Endothelial cell of umbilical vein (primary cell): Measurements from ENCODE around the gene PRLR. TPM values are rescaled to one million over a fixed set of nuclear protein-coding genes. Genes with fewer than 3 reads are reported as not detected.

ENCODE experiments used
- BruUV-seq: library from RNA; stranded (reverse); fragments of 400-500 nt; replicated peaks from 2 replicates; lab custom pipeline; 2021; lab: Mats Ljungman, UMichigan
- CTCF ChIA-PET: fragments of 300-600, 350-600 bp; sonication (Branson Sonifier 250); formaldehyde crosslinking; loops from one replicate; lab custom pipeline; 2021; ENCODE audit warnings: antibody characterized with exemption, inconsistent platforms; lab: Charles Lee
- POLR2A ChIA-PET: fragments of 300-600, 350-600 bp; sonication (Branson Sonifier 250); formaldehyde crosslinking; loops from one replicate; lab custom pipeline; 2021; ENCODE audit warnings: antibody characterized with exemption, inconsistent platforms; lab: Charles Lee
- DNase-seq: peaks from one replicate; pipeline ENCODE4 v3.0.0-alpha.2; 2011; ENCODE audit warnings: low read depth, low spot score
- FAIRE-seq: peaks from 2 replicates; lab custom pipeline; 2011; peaks lifted over from hg19 to GRCh38; lab: Jason Lieb, UNC
- H2AFZ ChIP-seq: 2 replicates; pipeline ENCODE4 v1.6.0; 2012; ENCODE audit warnings: low read depth, low read length, control low read depth, inconsistent platforms
- H3K27ac ChIP-seq: 2 replicates; pipeline ENCODE4 v1.5.1; 2011; ENCODE audit warnings: low read depth, mild to moderate bottlenecking, control low read depth, low read length, moderate library complexity; ENCODE audit not compliant: insufficient read depth
- H3K27me3 ChIP-seq, 2 experiments: 2 replicates each; pipeline versions ENCODE4 v1.6.0 to v1.6.1; 2011; ENCODE audit warnings: low read length in 2 of 2, mixed read lengths in 1 of 2; ENCODE audit not compliant: control insufficient read depth in 2 of 2, insufficient read depth in 2 of 2
- H3K36me3 ChIP-seq, 2 experiments: 2 replicates in 1 of 2; 3 replicates in 1 of 2; pipeline ENCODE4 v1.5.1; 2011; ENCODE audit warnings: low read length in 2 of 2, mild to moderate bottlenecking in 1 of 2, moderate library complexity in 1 of 2; ENCODE audit not compliant: control insufficient read depth in 2 of 2, insufficient read depth in 2 of 2; ENCODE audit errors: extremely low read depth in 1 of 2
- H3K4me1 ChIP-seq: 3 replicates; pipeline ENCODE4 v1.5.1; 2011; ENCODE audit warnings: mild to moderate bottlenecking, low read length; ENCODE audit not compliant: control insufficient read depth, insufficient read depth; ENCODE audit errors: extremely low read depth
- H3K4me2 ChIP-seq: 2 replicates; pipeline ENCODE4 v1.6.1; 2011; ENCODE audit warnings: low read length, control low read depth, mixed read lengths; ENCODE audit not compliant: insufficient read depth
- H3K4me3 ChIP-seq, 3 experiments: fragments of 200-600 bp in 1 of 3; sonication (generic), shearing (Covaris generic) in 1 of 3; replicated peaks in 1 of 3; 2 replicates each; pipeline ENCODE4 v1.5.1; 2011 to 2016; ENCODE audit warnings: control low read depth in 3 of 3, low read length in 3 of 3, mild to moderate bottlenecking in 2 of 3, inconsistent platforms in 1 of 3, low read depth in 1 of 3, moderate library complexity in 1 of 3; ENCODE audit not compliant: insufficient read depth in 1 of 3
- H3K79me2 ChIP-seq: 2 replicates; pipeline ENCODE4 v1.6.0; 2012; ENCODE audit warnings: low read length, inconsistent platforms; ENCODE audit not compliant: control insufficient read depth, insufficient read depth
- H3K9ac ChIP-seq: replicated peaks from 2 replicates; pipeline ENCODE3; 2011; ENCODE audit warnings: low read length, control low read depth; ENCODE audit not compliant: insufficient read depth; ENCODE audit errors: extremely low read depth
- H3K9me1 ChIP-seq: replicated peaks from 3 replicates; pipeline ENCODE4 v1.6.0; 2011; ENCODE audit warnings: mild to moderate bottlenecking, low read length; ENCODE audit not compliant: control insufficient read depth, insufficient read depth; ENCODE audit errors: extremely low read depth
- H3K9me3 ChIP-seq: replicated peaks from 2 replicates; pipeline ENCODE4 v1.5.1; 2012; ENCODE audit warnings: low read length, inconsistent platforms; ENCODE audit not compliant: control insufficient read depth, insufficient read depth
- H4K20me1 ChIP-seq: replicated peaks from 2 replicates; pipeline ENCODE3; 2011; ENCODE audit warnings: mild to moderate bottlenecking, low read length; ENCODE audit not compliant: control insufficient read depth, insufficient read depth; ENCODE audit errors: extremely low read depth
- CTCF ChIP-seq, 2 donors: IDR thresholded peaks; 1 replicate in 1 of 2; 2 replicates in 1 of 2; pipeline ENCODE4 v1.5.1; 2011; ENCODE audit warnings: low read length in 2 of 2, mild to moderate bottlenecking in 2 of 2, moderate library complexity in 2 of 2, control low read depth in 1 of 2, inconsistent platforms in 1 of 2, low read depth in 1 of 2; ENCODE audit not compliant: insufficient read depth in 1 of 2; ENCODE audit errors: extremely low read depth in 1 of 2
- EZH2 ChIP-seq: IDR thresholded peaks from 2 replicates; pipeline ENCODE4 v1.6.1; 2012; ENCODE audit warnings: borderline replicate concordance, low read depth, mild to moderate bottlenecking, moderate library complexity, low read length, inconsistent platforms; ENCODE audit not compliant: severe bottlenecking
- FOS ChIP-seq: IDR thresholded peaks from 2 replicates; pipeline ENCODE4 v1.6.1; 2011; ENCODE audit warnings: mild to moderate bottlenecking, low read length, moderate library complexity, borderline replicate concordance; ENCODE audit not compliant: insufficient read depth
- GATA2 ChIP-seq: IDR thresholded peaks from 2 replicates; pipeline ENCODE4 v1.7.0; 2011; ENCODE audit warnings: low read depth, mild to moderate bottlenecking, moderate library complexity, mixed read lengths, low read length; ENCODE audit not compliant: insufficient read length, insufficient read depth
- JUN ChIP-seq: IDR thresholded peaks from 2 replicates; pipeline ENCODE4 v1.6.1; 2011; ENCODE audit warnings: borderline replicate concordance, low read depth; ENCODE audit not compliant: insufficient read length, insufficient read depth
- MAX ChIP-seq: IDR thresholded peaks from 2 replicates; pipeline ENCODE4 v1.6.1; 2011; ENCODE audit not compliant: insufficient read depth, insufficient read length
- MYC ChIP-seq: IDR thresholded peaks from one replicate; pipeline ENCODE4 v1.6.1; 2011; ENCODE audit warnings: mild to moderate bottlenecking, low read depth, low read length
- POLR2A ChIP-seq: IDR thresholded peaks from 2 replicates; pipeline ENCODE4 v1.6.1; 2012; ENCODE audit warnings: low read depth, mild to moderate bottlenecking, control low read depth, low read length
- POLR2AphosphoS5 ChIP-seq: IDR thresholded peaks from 2 replicates; pipeline ENCODE4 v1.6.1; 2012; ENCODE audit warnings: low read depth, mild to moderate bottlenecking, control low read depth, low read length, moderate library complexity; ENCODE audit not compliant: insufficient read depth
- dilution Hi-C: fragments of 300-500 bp; cut with MboI; formaldehyde crosslinking; loops from one replicate; pipeline ENCODE4 v1.15.0; 2019; ENCODE audit warnings: low sequenced_read_pairs; ENCODE audit not compliant: extremely low pct_ligation_motif_present
- intact Hi-C: fragments of 100-400 bp; cut with micrococcal nuclease; formaldehyde crosslinking; loops from one replicate; pipeline ENCODE4 v1.10.0; 2022
- polyA plus RNA-seq, 4 experiments: library from polyadenylated mRNA; depleted of rRNA in 3 of 4; stranded (reverse) in 3 of 4; unstranded in 1 of 4; fragments of >200 nt; gene quantifications; 2 replicates each; pipeline versions ENCODE4 v1.2.1 to v1.2.3, GENCODE V29; 2011 to 2012; ENCODE audit warnings: missing spikeins in 1 of 4
- total RNA-seq: library from RNA; stranded (reverse); gene quantifications from 2 replicates; pipeline ENCODE4 v1.2.3, GENCODE V29; 2021

Gene PRLR
- total and polyA plus RNA-seq, 2 donors (not counting 3 experiments of a cell fraction or from before 2014, with no cell fraction given): not detected

- POLR2A ChIA-PET: no interaction called here
- Histone ChIP-seq H3K4me1 (no peaks in the 10 kb centered on the region), H3K27me3 (no peaks in the 10 kb centered on the region), H2AFZ (no peak overlapping the region), H3K27ac (no peak overlapping the region), H3K9me3 (no peaks in the 10 kb centered on the region), H3K4me2 (no peak overlapping the region), H3K4me3 (no peak overlapping the region), H3K9ac (no peak overlapping the region), H3K36me3 (no peaks in the 10 kb centered on the region), H3K79me2 (no peaks in the 10 kb centered on the region), H3K9me1 (no peaks in the 10 kb centered on the region), H4K20me1 (peaks cover 2% of the 10 kb centered on the region)
- TF ChIP-seq EZH2: no peak
- no peak for TF ChIP-seq JUN
- no peak for TF ChIP-seq MYC
- TF ChIP-seq FOS: no peak
- TF ChIP-seq GATA2: no peak
- dilution Hi-C loops (no loop called here), intact Hi-C loops (no loop called here)
- no peak for FAIRE-seq
- CTCF ChIA-PET: no interaction called here
- DNase-seq: no peak
- BruUV-seq: no TSS peak
These were observed 77.6 kb downstream of the PRLR start for GRCh38 chr5:35152733-35153132.

GRCh38 chr5:35151146-35151920 lies 79.0 kb downstream of the PRLR start:
- H3K27me3 ChIP-seq: no peaks in the 10 kb centered on the region
- TF ChIP-seq MAX: no peak
- no peak for TF ChIP-seq GATA2
- no peak for TF ChIP-seq JUN
- no peak for TF ChIP-seq EZH2
- no peak for TF ChIP-seq CTCF (IDR thresholded peaks at IDR 0.05; ENCODE audit: extremely low read depth in 1 of 2, insufficient read depth in 1 of 2, low read depth in 1 of 2, low read length in 2 of 2)
- no peak for TF ChIP-seq MYC
- no peak for TF ChIP-seq POLR2A
- no peak for TF ChIP-seq POLR2AphosphoS5
- no peak for TF ChIP-seq FOS
- no peak overlapping the region for H3K4me2 ChIP-seq
- H3K9me1 ChIP-seq: no peaks in the 10 kb centered on the region
- intact Hi-C loops: no loop called here
- no peak overlapping the region for H3K9ac ChIP-seq
- H3K4me3 ChIP-seq: no peak overlapping the region
- ChIA-PET POLR2A (no interaction called here), CTCF (no interaction called here)
- H4K20me1 ChIP-seq: peaks cover 2% of the 10 kb centered on the region
- H3K27ac ChIP-seq: no peak overlapping the region
- H2AFZ ChIP-seq: no peak overlapping the region
- H3K4me1 ChIP-seq: no peaks in the 10 kb centered on the region
- no peaks in the 10 kb centered on the region for H3K79me2 ChIP-seq
- BruUV-seq: no TSS peak
- H3K36me3 ChIP-seq: no peaks in the 10 kb centered on the region
- dilution Hi-C loops: no loop called here
- no peak for FAIRE-seq
- H3K9me3 ChIP-seq: no peaks in the 10 kb centered on the region
- no peak for DNase-seq
